GM23338 (cell line): ENCODE results near the gene EPS8. TPM values are rescaled to one million over a fixed set of nuclear protein-coding genes. Genes with fewer than 3 reads are reported as not detected.

Source experiments
- ATAC-seq: fragments of 200-7000 bp; cut with Tn5 transposase; 3 replicates; pipeline ENCODE4 v1.9.1; 2020
- DNase-seq: peaks from one replicate; pipeline ENCODE4 v3.0.0-alpha.2; 2015; ENCODE audit warnings: low spot score
- H2AFZ ChIP-seq: fragments of 200-600 bp; sonication (generic); 2 replicates; pipeline ENCODE4 v1.8.0; 2016; ENCODE audit warnings: antibody characterized with exemption, mild to moderate bottlenecking, moderate library complexity
- H3F3A ChIP-seq: fragments of 200-600 bp; sonication (generic); replicated peaks from 2 replicates; pipeline ENCODE4 v1.8.0; 2017; ENCODE audit warnings: antibody characterized with exemption, mixed run types, low read depth
- H3K27ac ChIP-seq: fragments of 200-600 bp; sonication (generic); 2 replicates; pipeline ENCODE4 v1.6.1; 2016; ENCODE audit warnings: low read depth
- H3K27me3 ChIP-seq: fragments of 200-600 bp; sonication (generic); 2 replicates; pipeline ENCODE4 v1.8.0; 2016; ENCODE audit warnings: mild to moderate bottlenecking, mixed run types, moderate library complexity; ENCODE audit not compliant: insufficient read depth
- H3K36me3 ChIP-seq: fragments of 200-600 bp; sonication (generic); 2 replicates; pipeline ENCODE4 v1.8.0; 2016; ENCODE audit warnings: mild to moderate bottlenecking; ENCODE audit not compliant: insufficient read depth
- H3K4me1 ChIP-seq: fragments of 200-600 bp; sonication (generic); 2 replicates; pipeline ENCODE4 v1.8.0; 2016; ENCODE audit warnings: mild to moderate bottlenecking, moderate library complexity; ENCODE audit not compliant: insufficient read depth
- H3K4me2 ChIP-seq: fragments of 200-600 bp; sonication (generic); 2 replicates; pipeline ENCODE4 v1.7.1; 2017; ENCODE audit warnings: mixed run types
- H3K4me3 ChIP-seq: fragments of 200-600 bp; sonication (generic); 2 replicates; pipeline ENCODE4 v1.6.1; 2016; ENCODE audit warnings: mixed run types
- H3K79me2 ChIP-seq: fragments of 200-600 bp; sonication (generic); replicated peaks from 2 replicates; pipeline ENCODE4 v1.8.0; 2017; ENCODE audit warnings: mild to moderate bottlenecking; ENCODE audit not compliant: insufficient read depth
- H3K9me2 ChIP-seq: fragments of 200-600 bp; sonication (generic); 2 replicates; pipeline ENCODE4 v1.8.0; 2017; ENCODE audit not compliant: insufficient read depth
- H4K20me1 ChIP-seq: fragments of 200-600 bp; sonication (generic); replicated peaks from 2 replicates; pipeline ENCODE4 v1.8.0; 2017; ENCODE audit warnings: mild to moderate bottlenecking; ENCODE audit not compliant: insufficient read depth
- H3K27ac Mint-ChIP-seq: 2 replicates; pipeline ENCODE4 v1.8.0; 2020; ENCODE audit warnings: inconsistent platforms, mild to moderate bottlenecking, moderate library complexity, mixed read lengths
- H3K27me3 Mint-ChIP-seq: 3 replicates; pipeline ENCODE4 v1.8.0; 2022; ENCODE audit warnings: low read depth, mild to moderate bottlenecking, moderate library complexity, mixed read lengths, inconsistent platforms; ENCODE audit not compliant: insufficient read depth, poor library complexity
- H3K36me3 Mint-ChIP-seq: 3 replicates; pipeline ENCODE4 v1.8.0; 2021; ENCODE audit warnings: low read depth, mild to moderate bottlenecking, inconsistent platforms, moderate library complexity, mixed read lengths
- H3K4me1 Mint-ChIP-seq: 3 replicates; pipeline ENCODE4 v1.8.0; 2020; ENCODE audit warnings: mild to moderate bottlenecking, inconsistent platforms, mixed read lengths
- H3K4me3 Mint-ChIP-seq: 3 replicates; pipeline ENCODE4 v1.8.0; 2021; ENCODE audit warnings: moderate library complexity, mild to moderate bottlenecking, inconsistent platforms, mixed read lengths
- H3K9me3 Mint-ChIP-seq: 3 replicates; pipeline ENCODE4 v1.8.0; 2020; ENCODE audit warnings: moderate library complexity, mild to moderate bottlenecking, inconsistent platforms, mixed read lengths
- CREB1 ChIP-seq: fragments of 250-450 bp; sonication (Bioruptor Pico); IDR thresholded peaks from 2 replicates; pipeline ENCODE4 v1.5.0; 2020; ENCODE audit warnings: low read depth, mild to moderate bottlenecking, moderate library complexity
- CTCF ChIP-seq, 2 experiments: fragments of 200-600 bp in 1 of 2; sonication (generic) in 1 of 2; conservative IDR thresholded peaks; 2 replicates each; pipeline versions ENCODE4 v1.5.1 to v1.6.1; 2016 to 2017; ENCODE audit warnings: antibody characterized with exemption in 2 of 2, low read depth in 2 of 2, mild to moderate bottlenecking in 2 of 2, moderate library complexity in 1 of 2
- EZH2 ChIP-seq: fragments of 200-600 bp; sonication (generic); IDR thresholded peaks from one replicate; pipeline ENCODE4 v1.8.0; 2017; ENCODE audit warnings: antibody characterized with exemption, mild to moderate bottlenecking, low read depth; ENCODE audit not compliant: unreplicated experiment
- EZH2phosphoT487 ChIP-seq: fragments of 200-600 bp; sonication (generic); IDR thresholded peaks from one replicate; pipeline ENCODE4 v1.8.1; 2018; ENCODE audit warnings: antibody characterized with exemption; ENCODE audit not compliant: unreplicated experiment
- NANOG ChIP-seq: IDR thresholded peaks from 2 replicates; pipeline ENCODE4 v1.6.1; 2016; ENCODE audit warnings: antibody characterized with exemption, borderline replicate concordance
- POLR2AphosphoS5 ChIP-seq: IDR thresholded peaks from 2 replicates; pipeline ENCODE4 v1.6.1; 2016; ENCODE audit warnings: antibody characterized with exemption, low read depth
- STAT1 ChIP-seq: IDR thresholded peaks from one replicate; pipeline ENCODE4 v1.6.1; 2016; ENCODE audit warnings: antibody characterized with exemption; ENCODE audit not compliant: unreplicated experiment
- ZNF114 ChIP-seq: fragments of 250-450 bp; sonication (Bioruptor Pico); IDR thresholded peaks from 2 replicates; pipeline ENCODE4 v1.5.0; 2020; ENCODE audit warnings: mild to moderate bottlenecking, moderate library complexity
- ZNF331 ChIP-seq: fragments of 250-450 bp; sonication (Bioruptor Pico); IDR thresholded peaks from 2 replicates; pipeline ENCODE4 v1.5.0; 2020; ENCODE audit warnings: low read depth, mild to moderate bottlenecking, moderate library complexity
- polyA plus RNA-seq: library from polyadenylated mRNA; unstranded; fragments of >200 nt; fragmentation: Nextera tagmentation; extraction: Ambion mirVana; gene quantifications from 2 replicates; pipeline ENCODE4 v1.2.1, GENCODE V29; 2016
- total RNA-seq: library from RNA; depleted of rRNA; stranded (reverse); fragments of >200 nt; shearing (Covaris generic); gene quantifications from 2 replicates; pipeline ENCODE4 v1.2.3, GENCODE V29; 2014
- TF ChIP-seq, protein P1 (sequence below): IDR thresholded peaks from one replicate; pipeline ENCODE4 v1.6.1; 2018; ENCODE audit warnings: antibody characterized with exemption; ENCODE audit not compliant: unreplicated experiment
- TF ChIP-seq, protein P2 (sequence below): IDR thresholded peaks from 2 replicates; pipeline ENCODE4 v1.6.1; 2016; ENCODE audit warnings: antibody characterized with exemption
- TF ChIP-seq, protein P3 (sequence below): fragments of 250-450 bp; sonication (Bioruptor Pico); IDR thresholded peaks from 2 replicates; pipeline ENCODE4 v1.5.0; 2020; ENCODE audit warnings: mild to moderate bottlenecking, moderate library complexity

EPS8 gene
- total and polyA plus RNA-seq, 2 experiments from 2014 or later, result 3.5 to 5.4 TPM

GRCh38 chr12:15701206-15701605 lies 88.0 kb downstream of the EPS8 start:
- H3K4me3 Mint-ChIP-seq, result no peak overlapping the region
- H3K36me3 Mint-ChIP-seq, result no peaks in the 10 kb centered on the region
- ATAC-seq (no peak), DNase-seq (no peak)
- H3K27me3 ChIP-seq, result no peaks in the 10 kb centered on the region
- no peak overlapping the region for H2AFZ ChIP-seq
- no peaks in the 10 kb centered on the region for H3K9me3 Mint-ChIP-seq
- no peaks in the 10 kb centered on the region for H3F3A ChIP-seq
- H3K27ac ChIP-seq, result no peak overlapping the region
- H3K4me1 ChIP-seq, result peaks cover 7% of the 10 kb centered on the region; the same call in 1 of the 2 replicates
- H3K4me3 ChIP-seq, result no peak overlapping the region
- H3K27ac Mint-ChIP-seq, result no peak overlapping the region
- H3K27me3 Mint-ChIP-seq, result no peaks in the 10 kb centered on the region
- TF ChIP-seq POLR2AphosphoS5 (no peak), EZH2phosphoT487 (no peak), EZH2 (no peak), NANOG (no peak), CREB1 (no peak), ZNF114 (no peak), ZNF331 (CRISPR knock-in tag) (no peak), STAT1 (no peak), CTCF (conservative IDR thresholded peaks at IDR 0.05; ENCODE audit: low read depth in 2 of 2) (no peak)
- TF ChIP-seq, protein P1, sequence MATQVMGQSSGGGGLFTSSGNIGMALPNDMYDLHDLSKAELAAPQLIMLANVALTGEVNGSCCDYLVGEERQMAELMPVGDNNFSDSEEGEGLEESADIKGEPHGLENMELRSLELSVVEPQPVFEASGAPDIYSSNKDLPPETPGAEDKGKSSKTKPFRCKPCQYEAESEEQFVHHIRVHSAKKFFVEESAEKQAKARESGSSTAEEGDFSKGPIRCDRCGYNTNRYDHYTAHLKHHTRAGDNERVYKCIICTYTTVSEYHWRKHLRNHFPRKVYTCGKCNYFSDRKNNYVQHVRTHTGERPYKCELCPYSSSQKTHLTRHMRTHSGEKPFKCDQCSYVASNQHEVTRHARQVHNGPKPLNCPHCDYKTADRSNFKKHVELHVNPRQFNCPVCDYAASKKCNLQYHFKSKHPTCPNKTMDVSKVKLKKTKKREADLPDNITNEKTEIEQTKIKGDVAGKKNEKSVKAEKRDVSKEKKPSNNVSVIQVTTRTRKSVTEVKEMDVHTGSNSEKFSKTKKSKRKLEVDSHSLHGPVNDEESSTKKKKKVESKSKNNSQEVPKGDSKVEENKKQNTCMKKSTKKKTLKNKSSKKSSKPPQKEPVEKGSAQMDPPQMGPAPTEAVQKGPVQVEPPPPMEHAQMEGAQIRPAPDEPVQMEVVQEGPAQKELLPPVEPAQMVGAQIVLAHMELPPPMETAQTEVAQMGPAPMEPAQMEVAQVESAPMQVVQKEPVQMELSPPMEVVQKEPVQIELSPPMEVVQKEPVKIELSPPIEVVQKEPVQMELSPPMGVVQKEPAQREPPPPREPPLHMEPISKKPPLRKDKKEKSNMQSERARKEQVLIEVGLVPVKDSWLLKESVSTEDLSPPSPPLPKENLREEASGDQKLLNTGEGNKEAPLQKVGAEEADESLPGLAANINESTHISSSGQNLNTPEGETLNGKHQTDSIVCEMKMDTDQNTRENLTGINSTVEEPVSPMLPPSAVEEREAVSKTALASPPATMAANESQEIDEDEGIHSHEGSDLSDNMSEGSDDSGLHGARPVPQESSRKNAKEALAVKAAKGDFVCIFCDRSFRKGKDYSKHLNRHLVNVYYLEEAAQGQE, result no peak
- TF ChIP-seq, protein P2, sequence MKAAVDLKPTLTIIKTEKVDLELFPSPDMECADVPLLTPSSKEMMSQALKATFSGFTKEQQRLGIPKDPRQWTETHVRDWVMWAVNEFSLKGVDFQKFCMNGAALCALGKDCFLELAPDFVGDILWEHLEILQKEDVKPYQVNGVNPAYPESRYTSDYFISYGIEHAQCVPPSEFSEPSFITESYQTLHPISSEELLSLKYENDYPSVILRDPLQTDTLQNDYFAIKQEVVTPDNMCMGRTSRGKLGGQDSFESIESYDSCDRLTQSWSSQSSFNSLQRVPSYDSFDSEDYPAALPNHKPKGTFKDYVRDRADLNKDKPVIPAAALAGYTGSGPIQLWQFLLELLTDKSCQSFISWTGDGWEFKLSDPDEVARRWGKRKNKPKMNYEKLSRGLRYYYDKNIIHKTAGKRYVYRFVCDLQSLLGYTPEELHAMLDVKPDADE, result no peak
- TF ChIP-seq, protein P3, sequence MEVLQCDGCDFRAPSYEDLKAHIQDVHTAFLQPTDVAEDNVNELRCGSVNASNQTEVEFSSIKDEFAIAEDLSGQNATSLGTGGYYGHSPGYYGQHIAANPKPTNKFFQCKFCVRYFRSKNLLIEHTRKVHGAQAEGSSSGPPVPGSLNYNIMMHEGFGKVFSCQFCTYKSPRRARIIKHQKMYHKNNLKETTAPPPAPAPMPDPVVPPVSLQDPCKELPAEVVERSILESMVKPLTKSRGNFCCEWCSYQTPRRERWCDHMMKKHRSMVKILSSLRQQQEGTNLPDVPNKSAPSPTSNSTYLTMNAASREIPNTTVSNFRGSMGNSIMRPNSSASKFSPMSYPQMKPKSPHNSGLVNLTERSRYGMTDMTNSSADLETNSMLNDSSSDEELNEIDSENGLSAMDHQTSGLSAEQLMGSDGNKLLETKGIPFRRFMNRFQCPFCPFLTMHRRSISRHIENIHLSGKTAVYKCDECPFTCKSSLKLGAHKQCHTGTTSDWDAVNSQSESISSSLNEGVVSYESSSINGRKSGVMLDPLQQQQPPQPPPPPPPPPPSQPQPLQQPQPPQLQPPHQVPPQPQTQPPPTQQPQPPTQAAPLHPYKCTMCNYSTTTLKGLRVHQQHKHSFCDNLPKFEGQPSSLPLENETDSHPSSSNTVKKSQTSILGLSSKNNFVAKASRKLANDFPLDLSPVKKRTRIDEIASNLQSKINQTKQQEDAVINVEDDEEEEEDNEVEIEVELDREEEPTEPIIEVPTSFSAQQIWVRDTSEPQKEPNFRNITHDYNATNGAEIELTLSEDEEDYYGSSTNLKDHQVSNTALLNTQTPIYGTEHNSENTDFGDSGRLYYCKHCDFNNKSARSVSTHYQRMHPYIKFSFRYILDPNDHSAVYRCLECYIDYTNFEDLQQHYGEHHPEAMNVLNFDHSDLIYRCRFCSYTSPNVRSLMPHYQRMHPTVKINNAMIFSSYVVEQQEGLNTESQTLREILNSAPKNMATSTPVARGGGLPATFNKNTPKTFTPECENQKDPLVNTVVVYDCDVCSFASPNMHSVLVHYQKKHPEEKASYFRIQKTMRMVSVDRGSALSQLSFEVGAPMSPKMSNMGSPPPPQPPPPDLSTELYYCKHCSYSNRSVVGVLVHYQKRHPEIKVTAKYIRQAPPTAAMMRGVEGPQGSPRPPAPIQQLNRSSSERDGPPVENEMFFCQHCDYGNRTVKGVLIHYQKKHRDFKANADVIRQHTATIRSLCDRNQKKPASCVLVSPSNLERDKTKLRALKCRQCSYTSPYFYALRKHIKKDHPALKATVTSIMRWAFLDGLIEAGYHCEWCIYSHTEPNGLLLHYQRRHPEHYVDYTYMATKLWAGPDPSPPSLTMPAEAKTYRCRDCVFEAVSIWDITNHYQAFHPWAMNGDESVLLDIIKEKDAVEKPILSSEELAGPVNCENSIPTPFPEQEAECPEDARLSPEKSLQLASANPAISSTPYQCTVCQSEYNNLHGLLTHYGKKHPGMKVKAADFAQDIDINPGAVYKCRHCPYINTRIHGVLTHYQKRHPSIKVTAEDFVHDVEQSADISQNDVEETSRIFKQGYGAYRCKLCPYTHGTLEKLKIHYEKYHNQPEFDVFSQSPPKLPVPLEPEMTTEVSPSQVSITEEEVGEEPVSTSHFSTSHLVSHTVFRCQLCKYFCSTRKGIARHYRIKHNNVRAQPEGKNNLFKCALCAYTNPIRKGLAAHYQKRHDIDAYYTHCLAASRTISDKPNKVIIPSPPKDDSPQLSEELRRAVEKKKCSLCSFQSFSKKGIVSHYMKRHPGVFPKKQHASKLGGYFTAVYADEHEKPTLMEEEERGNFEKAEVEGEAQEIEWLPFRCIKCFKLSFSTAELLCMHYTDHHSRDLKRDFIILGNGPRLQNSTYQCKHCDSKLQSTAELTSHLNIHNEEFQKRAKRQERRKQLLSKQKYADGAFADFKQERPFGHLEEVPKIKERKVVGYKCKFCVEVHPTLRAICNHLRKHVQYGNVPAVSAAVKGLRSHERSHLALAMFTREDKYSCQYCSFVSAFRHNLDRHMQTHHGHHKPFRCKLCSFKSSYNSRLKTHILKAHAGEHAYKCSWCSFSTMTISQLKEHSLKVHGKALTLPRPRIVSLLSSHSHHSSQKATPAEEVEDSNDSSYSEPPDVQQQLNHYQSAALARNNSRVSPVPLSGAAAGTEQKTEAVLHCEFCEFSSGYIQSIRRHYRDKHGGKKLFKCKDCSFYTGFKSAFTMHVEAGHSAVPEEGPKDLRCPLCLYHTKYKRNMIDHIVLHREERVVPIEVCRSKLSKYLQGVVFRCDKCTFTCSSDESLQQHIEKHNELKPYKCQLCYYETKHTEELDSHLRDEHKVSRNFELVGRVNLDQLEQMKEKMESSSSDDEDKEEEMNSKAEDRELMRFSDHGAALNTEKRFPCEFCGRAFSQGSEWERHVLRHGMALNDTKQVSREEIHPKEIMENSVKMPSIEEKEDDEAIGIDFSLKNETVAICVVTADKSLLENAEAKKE, result no peak
- no peaks in the 10 kb centered on the region for H3K36me3 ChIP-seq
- no peaks in the 10 kb centered on the region for H3K9me2 ChIP-seq
- no peaks in the 10 kb centered on the region for H4K20me1 ChIP-seq
- H3K4me1 Mint-ChIP-seq, result peaks cover 9% of the 10 kb centered on the region
- no peak overlapping the region for H3K4me2 ChIP-seq
- H3K79me2 ChIP-seq, result no peaks in the 10 kb centered on the region
